ENCODE results near the gene CSPG5.

GRCh38 chr3:47536221-47536891 is 42.3 kb downstream of the CSPG5 start:
- TF ChIP-seq, protein P1, sequence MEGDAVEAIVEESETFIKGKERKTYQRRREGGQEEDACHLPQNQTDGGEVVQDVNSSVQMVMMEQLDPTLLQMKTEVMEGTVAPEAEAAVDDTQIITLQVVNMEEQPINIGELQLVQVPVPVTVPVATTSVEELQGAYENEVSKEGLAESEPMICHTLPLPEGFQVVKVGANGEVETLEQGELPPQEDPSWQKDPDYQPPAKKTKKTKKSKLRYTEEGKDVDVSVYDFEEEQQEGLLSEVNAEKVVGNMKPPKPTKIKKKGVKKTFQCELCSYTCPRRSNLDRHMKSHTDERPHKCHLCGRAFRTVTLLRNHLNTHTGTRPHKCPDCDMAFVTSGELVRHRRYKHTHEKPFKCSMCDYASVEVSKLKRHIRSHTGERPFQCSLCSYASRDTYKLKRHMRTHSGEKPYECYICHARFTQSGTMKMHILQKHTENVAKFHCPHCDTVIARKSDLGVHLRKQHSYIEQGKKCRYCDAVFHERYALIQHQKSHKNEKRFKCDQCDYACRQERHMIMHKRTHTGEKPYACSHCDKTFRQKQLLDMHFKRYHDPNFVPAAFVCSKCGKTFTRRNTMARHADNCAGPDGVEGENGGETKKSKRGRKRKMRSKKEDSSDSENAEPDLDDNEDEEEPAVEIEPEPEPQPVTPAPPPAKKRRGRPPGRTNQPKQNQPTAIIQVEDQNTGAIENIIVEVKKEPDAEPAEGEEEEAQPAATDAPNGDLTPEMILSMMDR (IDR thresholded peaks at IDR 0.05) = no peak
- no peak for TF ChIP-seq EZH2 (IDR thresholded peaks at IDR 0.05; ENCODE audit: borderline replicate concordance, insufficient read depth, low read depth, low read length, poor library complexity, severe bottlenecking)
